Transverse colon (tissue), 4 donors: Measurements from ENCODE around the gene SEC14L1.

ENCODE experiments used
- POLR2A ChIP-seq: fragments of 450-650 bp; IDR thresholded peaks from one replicate; pipeline ENCODE4 v1.6.1; 2016; ENCODE audit warnings: antibody characterized with exemption, mild to moderate bottlenecking, moderate library complexity
- POLR2AphosphoS5 ChIP-seq, 3 donors: sonication (generic); formaldehyde crosslinking; IDR thresholded peaks; one replicate each; pipeline ENCODE4 v1.6.1; 2016; ENCODE audit warnings: antibody characterized with exemption in 3 of 3
- TF ChIP-seq, protein P1 (sequence below), 5 experiments: fragments of 200-600 bp in 3 of 5; fragments of 450-650 bp in 2 of 5; sonication (generic) in 3 of 5; IDR thresholded peaks; 1 replicate in 2 of 5; 2 replicates in 3 of 5; pipeline ENCODE4 v1.5.1; 2016 to 2017; ENCODE audit warnings: antibody characterized with exemption in 5 of 5, inconsistent platforms in 3 of 5, mild to moderate bottlenecking in 2 of 5, moderate library complexity in 1 of 5

GRCh38 chr17:77130525-77130924 is 10.2 kb upstream of the SEC14L1 start:
- TF ChIP-seq, protein P1, sequence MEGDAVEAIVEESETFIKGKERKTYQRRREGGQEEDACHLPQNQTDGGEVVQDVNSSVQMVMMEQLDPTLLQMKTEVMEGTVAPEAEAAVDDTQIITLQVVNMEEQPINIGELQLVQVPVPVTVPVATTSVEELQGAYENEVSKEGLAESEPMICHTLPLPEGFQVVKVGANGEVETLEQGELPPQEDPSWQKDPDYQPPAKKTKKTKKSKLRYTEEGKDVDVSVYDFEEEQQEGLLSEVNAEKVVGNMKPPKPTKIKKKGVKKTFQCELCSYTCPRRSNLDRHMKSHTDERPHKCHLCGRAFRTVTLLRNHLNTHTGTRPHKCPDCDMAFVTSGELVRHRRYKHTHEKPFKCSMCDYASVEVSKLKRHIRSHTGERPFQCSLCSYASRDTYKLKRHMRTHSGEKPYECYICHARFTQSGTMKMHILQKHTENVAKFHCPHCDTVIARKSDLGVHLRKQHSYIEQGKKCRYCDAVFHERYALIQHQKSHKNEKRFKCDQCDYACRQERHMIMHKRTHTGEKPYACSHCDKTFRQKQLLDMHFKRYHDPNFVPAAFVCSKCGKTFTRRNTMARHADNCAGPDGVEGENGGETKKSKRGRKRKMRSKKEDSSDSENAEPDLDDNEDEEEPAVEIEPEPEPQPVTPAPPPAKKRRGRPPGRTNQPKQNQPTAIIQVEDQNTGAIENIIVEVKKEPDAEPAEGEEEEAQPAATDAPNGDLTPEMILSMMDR (IDR thresholded peaks at IDR 0.05): no peak
- TF ChIP-seq POLR2AphosphoS5 (IDR thresholded peaks at IDR 0.05): no peak
- TF ChIP-seq POLR2A: no peak
